T-cell (primary cell): ENCODE results near the gene TEKT3. TPM values are rescaled to one million over a fixed set of nuclear protein-coding genes. Genes with fewer than 3 reads are reported as not detected.
A peak's percentile ranks its signal among the peaks of the same experiment; 100 is the strongest.

Experiments
- ATAC-seq, 4 experiments: fragments of 200-7000 bp in 3 of 4; fragments of 150-1000 bp in 1 of 4; cut with Tn5 transposase; replicated peaks in 1 of 4; 1 replicate in 3 of 4; 2 replicates in 1 of 4; pipeline ENCODE4 v1.10.0; 2021; ENCODE audit warnings: moderate library complexity in 3 of 4, mild to moderate bottlenecking in 2 of 4, moderate number of reproducible peaks in 1 of 4
- CTCF ChIA-PET, 2 donors: fragments of 300-600 bp; sonication (Branson Sonifier 250); formaldehyde crosslinking; loops; one replicate each; lab custom pipeline; 2022; ENCODE audit warnings: antibody characterized with exemption in 2 of 2; lab: Charles Lee
- POLR2A ChIA-PET, 2 donors: fragments of 300-600 bp; sonication (Branson Sonifier 250); formaldehyde crosslinking; loops; one replicate each; lab custom pipeline; 2022; ENCODE audit warnings: antibody characterized with exemption in 2 of 2; lab: Charles Lee
- DNase-seq, 35 experiments: peaks; one replicate each; pipeline versions ENCODE4 v3.0.0 to v3.0.0-alpha.2; 2013 to 2023
- H3K27ac ChIP-seq: one replicate; pipeline ENCODE4 v1.5.1; 2013; ENCODE audit warnings: low read length
- H3K27me3 ChIP-seq, 2 experiments: replicated peaks in 1 of 2; 1 replicate in 1 of 2; 2 replicates in 1 of 2; pipeline versions ENCODE4 v1.6.1 to v1.7.0; 2013; ENCODE audit warnings: low read length in 1 of 2, mixed read lengths in 1 of 2; ENCODE audit not compliant: control insufficient read depth in 2 of 2, insufficient read depth in 2 of 2; ENCODE audit errors: extremely low read depth in 1 of 2
- H3K36me3 ChIP-seq, 2 donors: 1 replicate in 1 of 2; 2 replicates in 1 of 2; pipeline versions ENCODE4 v1.6.1 to v1.7.0; 2013; ENCODE audit warnings: low read length in 1 of 2; ENCODE audit not compliant: control insufficient read depth in 2 of 2, insufficient read depth in 1 of 2; ENCODE audit errors: extremely low read depth in 1 of 2
- H3K4me1 ChIP-seq, 2 experiments: 1 replicate in 1 of 2; 2 replicates in 1 of 2; pipeline versions ENCODE4 v1.6.1 to v1.7.0; 2013; ENCODE audit warnings: low read length in 2 of 2, mixed read lengths in 1 of 2; ENCODE audit not compliant: insufficient read depth in 2 of 2, control insufficient read depth in 1 of 2; ENCODE audit errors: extremely low read depth in 1 of 2
- H3K4me3 ChIP-seq, 2 donors: 1 replicate in 1 of 2; 2 replicates in 1 of 2; pipeline versions ENCODE4 v1.5.1 to v1.7.0; 2013; ENCODE audit warnings: mild to moderate bottlenecking in 2 of 2, low read length in 1 of 2, moderate library complexity in 1 of 2; ENCODE audit not compliant: control insufficient read depth in 1 of 2; ENCODE audit errors: extremely low read depth in 1 of 2
- H3K9me3 ChIP-seq: 2 replicates; pipeline ENCODE4 v1.7.0; 2013
- H3K27ac Mint-ChIP-seq, 2 donors: one replicate each; pipeline ENCODE4 v1.8.0; 2020 to 2021; ENCODE audit warnings: mild to moderate bottlenecking in 2 of 2, mixed read lengths in 2 of 2
- H3K27me3 Mint-ChIP-seq, 2 donors: one replicate each; pipeline ENCODE4 v1.8.0; 2021 to 2022; ENCODE audit warnings: mixed read lengths in 2 of 2
- H3K36me3 Mint-ChIP-seq: one replicate; pipeline ENCODE4 v1.8.0; 2021; ENCODE audit warnings: mixed read lengths
- H3K4me1 Mint-ChIP-seq, 3 donors: one replicate each; pipeline ENCODE4 v1.8.0; 2020 to 2022; ENCODE audit warnings: mixed read lengths in 3 of 3, mild to moderate bottlenecking in 1 of 3
- H3K4me3 Mint-ChIP-seq, 3 donors: one replicate each; pipeline ENCODE4 v1.8.0; 2020 to 2022; ENCODE audit warnings: mild to moderate bottlenecking in 3 of 3, mixed read lengths in 3 of 3, moderate library complexity in 3 of 3
- H3K9me3 Mint-ChIP-seq, 3 donors: one replicate each; pipeline ENCODE4 v1.8.0; 2020 to 2022; ENCODE audit warnings: mixed read lengths in 3 of 3
- WGBS: methylation state at CpG from one replicate; pipeline ENCODE4 v1.1.5; 2013; ENCODE audit warnings: missing lambda C conversion rate; ENCODE audit not compliant: insufficient coverage; 5-methylcytosine and 5-hydroxymethylcytosine counted together
- total RNA-seq, 35 experiments: library from RNA in 6 of 35; stranded (reverse) in 6 of 35; fragments of 120-200 nt in 1 of 35; gene quantifications; one replicate each; pipeline versions ENCODE4 v1.2.1 to v1.2.4 and lab custom pipeline; 2013 to 2026

TEKT3 gene
- total RNA-seq, 5 donors from 2014 or later (not counting 1 experiment from before 2014, with no cell fraction given): 0.35 TPM; not detected in 4

- DNase-seq: no peak
- WGBS: 57% methylated on average over 1 of the region's 2 CpGs
- Histone ChIP-seq H3K9me3 (no peaks in the 10 kb centered on the region), H3K36me3 (no peaks in the 10 kb centered on the region), H3K4me1 (peaks cover 0 to 23% of the 10 kb centered on the region in 2 experiments), H3K4me3 (no peak overlapping the region), H3K27ac (no peak overlapping the region), H3K27me3 (peaks cover 11 to 58% of the 10 kb centered on the region in 2 experiments)
- H3K27ac Mint-ChIP-seq: no peak overlapping the region
- ATAC-seq: no peak
- no peaks in the 10 kb centered on the region for H3K36me3 Mint-ChIP-seq
- CTCF ChIA-PET: no interaction called here
- H3K27me3 Mint-ChIP-seq: peaks cover 54 to 67% of the 10 kb centered on the region in 2 donors
- POLR2A ChIA-PET: no interaction called here
- H3K9me3 Mint-ChIP-seq: no peaks in the 10 kb centered on the region
- peaks cover 0 to 19% (median 15%) of the 10 kb centered on the region in 3 donors for H3K4me1 Mint-ChIP-seq
- no peak overlapping the region for H3K4me3 Mint-ChIP-seq
Observed at GRCh38 chr17:15264542-15264941, 76.9 kb downstream of the TEKT3 start.

DNA sequence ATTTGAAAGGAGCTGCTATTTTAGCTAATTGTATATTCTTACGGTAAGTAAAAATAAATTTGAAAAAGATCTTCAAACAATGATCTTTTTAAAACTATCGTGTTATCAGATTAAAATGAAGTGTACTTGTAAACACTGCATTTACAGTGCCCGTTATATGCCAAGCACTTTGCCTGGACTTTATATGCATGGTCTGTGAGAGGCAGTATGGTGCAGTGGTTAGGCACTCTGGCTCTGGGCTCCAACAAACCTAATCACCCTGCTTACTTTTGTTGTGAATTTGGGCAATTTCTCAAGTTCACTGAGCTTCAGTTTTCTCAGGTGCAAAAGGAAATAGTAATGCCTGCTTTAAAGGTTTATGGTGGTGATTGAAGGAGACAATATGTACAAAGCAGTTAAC lies 77.7 kb downstream of the TEKT3 start:
- peaks cover 0 to 21% (median 15%) of the 10 kb centered on the region in 3 donors for H3K4me1 Mint-ChIP-seq
- no CpG with 5 or more reads among the region's 3 CpGs for WGBS

DNA sequence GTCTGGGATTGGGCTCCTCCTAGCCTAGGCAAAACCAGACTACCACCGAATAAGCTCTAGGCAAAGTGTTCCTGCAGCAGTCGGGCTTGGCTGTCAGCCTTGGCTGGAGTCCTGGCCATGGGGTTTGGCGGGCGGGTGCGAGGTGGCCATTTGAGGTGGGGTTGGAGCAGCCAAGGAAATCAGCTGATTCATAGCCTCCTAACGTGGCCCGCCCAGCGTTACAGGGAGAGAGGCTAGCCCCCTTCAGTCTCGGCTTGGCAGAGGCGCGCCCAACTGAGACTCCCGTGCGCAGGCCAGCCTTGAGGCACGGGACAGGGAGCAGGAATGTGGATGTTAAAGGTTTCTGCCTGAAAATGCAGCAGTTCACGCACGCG lies 78.2 kb downstream of the TEKT3 start:
- DNase-seq (no peak), ATAC-seq (no peak)
- peaks cover 0 to 21% (median 15%) of the 10 kb centered on the region in 3 donors for H3K4me1 Mint-ChIP-seq
- H3K36me3 Mint-ChIP-seq: no peaks in the 10 kb centered on the region
- ChIA-PET POLR2A (no interaction called here), CTCF (no interaction called here)
- H3K4me1 ChIP-seq: peaks cover 0 to 23% of the 10 kb centered on the region in 2 experiments
- WGBS: 10% methylated on average over 5 of the region's 17 CpGs
- peaks cover 66 to 80% of the 10 kb centered on the region in 2 donors for H3K27me3 Mint-ChIP-seq
- no peaks in the 10 kb centered on the region for H3K9me3 Mint-ChIP-seq
- H3K27me3 ChIP-seq: peaks cover 11 to 68% of the 10 kb centered on the region in 2 experiments
- no peak overlapping the region for H3K27ac Mint-ChIP-seq
- no peak overlapping the region for H3K4me3 Mint-ChIP-seq
- H3K9me3 ChIP-seq: no peaks in the 10 kb centered on the region
- no peaks in the 10 kb centered on the region for H3K36me3 ChIP-seq
- H3K4me3 ChIP-seq: no peak overlapping the region
- H3K27ac ChIP-seq: no peak overlapping the region

More for the DNA sequence above, 77.7 kb downstream of the TEKT3 start:
- H3K4me3 Mint-ChIP-seq: no peak overlapping the region
- H3K9me3 ChIP-seq: no peaks in the 10 kb centered on the region
- no peak overlapping the region for H3K27ac ChIP-seq
- no peaks in the 10 kb centered on the region for H3K36me3 Mint-ChIP-seq
- ChIA-PET CTCF (no interaction called here), POLR2A (no interaction called here)
- no peak overlapping the region for H3K27ac Mint-ChIP-seq
- ATAC-seq (no peak), DNase-seq (no peak)
- H3K4me3 ChIP-seq: no peak overlapping the region
- H3K27me3 Mint-ChIP-seq: peaks cover 62 to 75% of the 10 kb centered on the region in 2 donors
- peaks cover 0 to 23% of the 10 kb centered on the region in 2 experiments for H3K4me1 ChIP-seq
- peaks cover 11 to 66% of the 10 kb centered on the region in 2 experiments for H3K27me3 ChIP-seq
- H3K9me3 Mint-ChIP-seq: no peaks in the 10 kb centered on the region
- no peaks in the 10 kb centered on the region for H3K36me3 ChIP-seq

DNA sequence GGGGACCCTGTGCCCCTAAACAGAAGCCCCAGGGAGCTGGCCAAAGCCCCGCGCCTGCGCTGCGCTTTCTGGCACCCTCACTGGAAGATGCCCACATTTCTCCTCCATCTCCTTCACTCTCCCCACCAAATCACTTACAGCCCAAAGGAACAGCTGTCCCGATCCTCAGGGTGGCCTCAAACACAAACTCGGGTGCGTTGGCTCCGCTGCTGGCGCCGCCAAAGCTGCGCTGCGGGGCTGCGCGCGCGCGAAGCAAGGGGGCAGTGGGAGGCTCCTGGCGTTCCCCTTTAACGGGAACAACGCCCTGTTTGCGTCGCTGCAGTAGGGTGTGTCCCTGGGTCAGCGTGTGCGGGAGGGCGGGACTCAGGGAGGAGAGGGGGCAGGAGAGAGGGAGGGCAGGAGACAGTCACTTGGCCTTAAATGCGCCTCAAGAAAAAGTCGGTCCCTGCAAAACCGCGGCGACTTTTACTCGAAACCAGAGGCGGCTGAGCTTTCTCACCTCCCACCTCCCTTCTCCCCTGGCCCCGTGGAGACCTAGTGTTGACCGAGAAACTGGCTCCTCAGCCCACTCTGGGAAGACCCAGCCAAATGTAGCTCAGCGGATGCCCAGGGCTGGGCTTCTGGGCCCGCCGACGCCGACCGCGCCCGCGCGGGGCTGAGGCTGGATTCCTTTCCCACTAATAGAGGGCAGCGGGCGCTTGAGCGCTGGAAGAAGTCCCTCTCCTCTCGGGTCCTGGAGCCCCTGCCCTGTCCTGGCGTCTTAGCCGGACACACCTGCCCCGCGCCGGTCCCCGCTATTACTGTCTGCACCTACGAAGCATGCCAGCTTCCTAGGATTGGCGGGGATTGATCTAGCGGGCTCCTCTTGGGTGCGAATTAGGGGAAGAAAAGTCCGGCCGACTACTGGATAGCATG lies 78.8 kb downstream of the TEKT3 start:
- 4% methylated on average over 52 of the region's 60 CpGs for WGBS
- ATAC-seq (no peak), DNase-seq (no peak)
- Mint-ChIP-seq H3K27me3 (peaks cover 61 to 81% of the 10 kb centered on the region in 2 donors), H3K27ac (peak overlapping the region in 1 of 2 donors; percentile 46), H3K9me3 (no peaks in the 10 kb centered on the region), H3K4me3 (peak overlapping the region in 1 of 3 donors; percentile 76), H3K36me3 (no peaks in the 10 kb centered on the region), H3K4me1 (peaks cover 4 to 24% (median 18%) of the 10 kb centered on the region in 3 donors)
- Histone ChIP-seq H3K36me3 (no peaks in the 10 kb centered on the region), H3K4me1 (peaks cover 0 to 23% of the 10 kb centered on the region in 2 experiments), H3K4me3 (no peak overlapping the region), H3K9me3 (no peaks in the 10 kb centered on the region), H3K27me3 (peaks cover 11 to 70% of the 10 kb centered on the region in 2 experiments), H3K27ac (no peak overlapping the region)
- CTCF ChIA-PET: no interaction called here
- POLR2A ChIA-PET: no interaction called here

- peaks cover 10 to 30% (median 25%) of the 10 kb centered on the region in 3 donors for H3K4me1 Mint-ChIP-seq
- H3K9me3 Mint-ChIP-seq: no peaks in the 10 kb centered on the region
- ATAC-seq (no peak), DNase-seq (no peak)
- ChIA-PET POLR2A (no interaction called here), CTCF (no interaction called here)
- Histone ChIP-seq H3K4me3 (no peak overlapping the region), H3K27ac (no peak overlapping the region), H3K27me3 (peaks cover 11 to 73% of the 10 kb centered on the region in 2 experiments), H3K9me3 (no peaks in the 10 kb centered on the region), H3K4me1 (peaks cover 0 to 27% of the 10 kb centered on the region in 2 experiments), H3K36me3 (no peaks in the 10 kb centered on the region)
- WGBS: 0% methylated on average over 3 of the region's 9 CpGs
- no peak overlapping the region for H3K27ac Mint-ChIP-seq
- H3K4me3 Mint-ChIP-seq: peak overlapping the region in 1 of 3 donors; percentile 76
- H3K36me3 Mint-ChIP-seq: no peaks in the 10 kb centered on the region
- peaks cover 59 to 82% of the 10 kb centered on the region in 2 donors for H3K27me3 Mint-ChIP-seq
Observed at GRCh38 chr17:15261802-15262290, 79.6 kb downstream of the TEKT3 start.

GRCh38 chr17:15261258-15261801 lies 80.1 kb downstream of the TEKT3 start:
- H3K4me3 Mint-ChIP-seq: peak overlapping the region in 2 of 3 donors; percentile 17 to 76
- CTCF ChIA-PET: interaction anchor here in 1 of 2 donors (0.8 kb wide), 1 partner anchor 1753 kb away, joined by 3 read pairs; no protein-coding TSS in a partner anchor
- whole genome bisulfite sequencing: 7% methylated on average over 21 of the region's 32 CpGs

More at GRCh38 chr17:15261258-15261801, 80.1 kb downstream of the TEKT3 start:
- no peak for ATAC-seq
- no peaks in the 10 kb centered on the region for H3K9me3 Mint-ChIP-seq
- H3K27me3 Mint-ChIP-seq: peaks cover 57 to 87% of the 10 kb centered on the region in 2 donors
- Histone ChIP-seq H3K4me1 (peaks cover 0 to 27% of the 10 kb centered on the region in 2 experiments), H3K36me3 (no peaks in the 10 kb centered on the region), H3K27ac (no peak overlapping the region), H3K9me3 (no peaks in the 10 kb centered on the region), H3K4me3 (no peak overlapping the region), H3K27me3 (peaks cover 11 to 72% of the 10 kb centered on the region in 2 experiments)
- POLR2A ChIA-PET: no interaction called here
- peaks cover 10 to 30% (median 26%) of the 10 kb centered on the region in 3 donors for H3K4me1 Mint-ChIP-seq
- DNase-seq: no peak
- H3K27ac Mint-ChIP-seq: no peak overlapping the region
- no peaks in the 10 kb centered on the region for H3K36me3 Mint-ChIP-seq
